HUDEP-2 (cell line): ENCODE results near the gene FSTL5.
"Not testable (repeated sequence)": the region's sequence is repeated elsewhere in the genome, so short reads cannot be mapped to it uniquely, and the experiment has no call there.

ENCODE experiments used
- DNase-seq, 76 experiments: peaks; one replicate each; lab custom pipeline; 2025; ENCODE audit not compliant: unreplicated experiment in 76 of 76; lab: John Stamatoyannopoulos, UW

The FSTL5 gene

DNA sequence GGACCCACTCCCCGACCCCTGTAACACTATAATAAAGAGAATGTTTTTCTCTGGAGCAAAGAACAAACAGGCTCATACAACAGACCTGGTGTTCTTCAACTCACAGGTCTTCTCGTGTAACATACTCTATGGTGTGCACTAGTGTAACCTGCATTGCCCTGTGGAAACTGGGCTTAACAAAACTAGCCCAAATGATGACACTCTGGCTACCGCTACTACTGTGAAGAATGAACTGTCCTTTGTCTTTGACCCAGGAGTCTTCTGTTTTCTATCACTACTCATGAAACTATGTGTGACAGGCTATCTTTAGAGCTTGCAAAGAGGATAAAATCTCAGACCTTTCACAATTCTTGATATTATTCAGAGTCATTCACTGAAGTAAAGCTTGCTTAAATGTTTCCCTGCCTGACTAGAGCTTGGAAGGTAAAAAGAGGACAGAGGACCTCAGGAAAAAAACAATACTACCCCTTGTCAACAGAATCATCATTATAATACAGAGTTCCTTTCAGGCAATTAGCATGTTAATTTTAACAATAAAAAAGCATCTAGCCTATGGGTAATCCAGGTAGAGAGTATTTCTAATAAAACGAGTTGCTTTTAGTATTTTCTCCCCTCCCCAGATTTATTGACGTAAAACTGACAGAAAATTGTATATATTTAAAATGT, 59.2 kb downstream of the FSTL5 start:
- DNase-seq: no peak

DNA sequence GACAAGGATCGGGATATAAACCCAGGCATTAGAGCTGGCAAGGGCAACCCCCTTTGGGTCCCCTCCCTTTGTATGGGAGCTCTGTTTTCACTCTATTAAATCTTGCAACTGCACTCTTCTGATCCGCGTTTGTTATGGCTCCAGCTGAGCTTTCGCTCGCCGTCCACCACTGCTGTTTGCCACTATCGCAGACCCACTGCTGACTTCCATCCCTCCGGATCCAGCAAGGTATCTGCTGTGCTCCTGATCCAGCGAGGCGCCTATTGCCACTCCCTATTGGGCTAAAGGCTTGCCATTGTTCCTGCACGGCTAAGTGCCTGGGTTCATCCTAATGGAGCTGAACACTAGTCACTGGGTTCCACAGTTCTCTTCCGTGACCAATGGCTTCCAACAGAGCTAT, 59.9 kb downstream of the FSTL5 start:
- DNase-seq: not testable (repeated sequence)

DNA sequence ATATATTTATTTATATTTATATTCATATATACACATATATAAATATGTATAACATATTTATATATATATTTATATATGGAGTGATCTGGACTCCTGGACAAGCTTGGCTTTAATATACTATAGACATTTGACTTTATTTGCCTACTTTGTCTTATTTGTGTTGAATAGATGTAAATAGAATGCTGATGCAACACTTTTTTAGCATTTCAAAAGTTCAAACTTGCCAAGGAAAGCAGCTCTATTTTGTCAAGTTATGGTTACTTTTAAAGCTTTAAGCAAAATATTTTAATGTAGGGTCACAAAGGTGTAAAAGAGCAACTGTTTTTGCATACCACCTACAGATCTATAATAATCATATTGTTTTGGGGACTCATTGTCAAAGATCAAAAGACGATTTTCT, 61.1 kb downstream of the FSTL5 start:
- no peak for DNase-seq

DNA sequence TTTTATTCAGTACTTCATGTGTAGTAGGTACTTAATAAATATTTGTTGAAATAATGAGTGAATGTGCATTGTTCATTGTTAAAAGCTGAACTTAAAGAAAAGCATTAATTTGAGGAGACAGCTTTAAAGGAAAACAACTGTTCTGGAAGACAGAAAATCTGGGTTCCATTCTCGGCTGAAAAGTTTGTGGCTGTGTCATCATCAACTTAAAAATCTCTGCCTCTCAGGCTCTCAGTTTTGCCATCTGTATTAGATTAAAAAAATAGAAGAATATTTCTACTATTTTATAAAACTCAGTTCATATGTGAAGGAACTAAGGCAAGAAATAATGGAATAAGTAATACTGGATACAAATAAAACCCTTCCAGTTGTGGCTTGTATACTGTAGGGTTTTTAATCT, 62.5 kb downstream of the FSTL5 start:
- no peak for DNase-seq

DNA sequence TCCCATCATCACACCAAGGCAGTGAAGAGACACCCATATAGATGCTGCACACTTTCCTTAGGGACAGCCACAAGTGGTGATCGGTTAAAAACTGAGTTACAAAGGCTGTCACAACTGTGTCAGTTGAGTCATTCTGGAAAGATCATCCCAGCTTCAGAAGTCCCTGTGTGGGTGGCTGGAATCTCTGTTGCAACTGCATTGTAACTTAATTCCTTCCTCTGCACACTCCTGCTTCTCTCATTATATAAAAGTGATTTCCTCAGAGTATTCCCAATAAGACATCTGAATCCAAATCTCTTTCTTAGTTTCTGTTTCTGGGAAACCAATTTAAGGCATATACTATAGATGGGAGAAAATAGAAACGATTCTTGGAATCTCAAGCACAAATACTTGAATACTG, 88.1 kb downstream of the FSTL5 start:
- no peak for DNase-seq

DNA sequence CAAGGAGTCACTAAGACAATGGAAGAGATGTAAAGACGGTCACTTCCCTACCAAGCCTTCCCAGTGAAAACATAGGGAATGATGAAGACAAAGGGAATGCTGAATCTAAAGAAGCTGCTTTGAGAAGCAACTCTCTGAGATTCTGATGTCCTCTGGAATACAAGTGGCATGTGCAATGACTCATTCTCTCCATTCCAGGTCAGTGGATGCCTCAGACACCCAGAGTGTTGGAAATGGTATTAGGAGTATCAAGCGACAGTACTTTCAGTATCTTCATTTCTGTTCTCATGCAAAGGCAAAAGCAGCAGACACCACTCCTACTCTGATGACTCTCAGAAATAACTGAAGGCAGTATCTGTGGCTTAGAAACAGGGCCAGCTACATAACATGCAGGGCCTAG, 102.6 kb downstream of the FSTL5 start:
- DNase-seq: no peak

DNA sequence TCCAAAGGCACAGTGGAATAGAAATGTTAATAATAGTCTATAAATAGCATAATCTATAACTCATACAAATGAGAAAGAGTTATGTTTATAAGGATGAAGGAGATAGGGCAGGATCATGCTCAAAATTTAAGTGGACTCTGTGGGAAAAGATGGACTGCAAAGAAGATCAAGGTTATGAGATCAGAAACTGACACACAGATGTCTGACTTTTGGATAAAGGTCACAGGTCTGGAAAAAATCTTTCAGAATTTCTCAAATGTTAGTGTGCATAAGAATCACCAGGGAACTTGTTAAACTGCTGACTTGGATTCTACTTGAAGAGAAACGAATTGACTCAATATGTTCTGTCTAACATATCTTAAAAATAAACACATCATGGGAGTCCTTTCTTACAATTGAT, 104.1 kb downstream of the FSTL5 start:
- no peak for DNase-seq

DNA sequence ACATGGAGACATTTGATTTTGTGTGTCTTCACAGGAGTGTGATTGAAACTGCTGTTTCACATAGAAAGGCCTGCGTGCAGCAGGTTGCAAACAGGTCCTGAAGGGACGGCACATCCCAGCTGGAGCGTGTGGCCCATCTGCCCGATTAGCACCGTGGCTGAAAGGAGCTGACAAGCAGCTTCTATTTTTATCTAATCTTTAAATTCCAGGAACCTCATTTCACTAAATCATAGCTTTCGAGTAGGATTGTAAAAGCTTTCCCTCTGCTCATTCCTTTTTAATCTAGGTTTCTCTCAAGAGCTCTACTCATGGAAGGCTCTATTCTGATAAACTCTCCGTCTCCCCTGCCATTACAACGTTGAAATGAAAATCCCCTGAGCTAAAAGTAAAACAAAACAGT, 106.8 kb downstream of the FSTL5 start:
- DNase-seq: no peak

DNA sequence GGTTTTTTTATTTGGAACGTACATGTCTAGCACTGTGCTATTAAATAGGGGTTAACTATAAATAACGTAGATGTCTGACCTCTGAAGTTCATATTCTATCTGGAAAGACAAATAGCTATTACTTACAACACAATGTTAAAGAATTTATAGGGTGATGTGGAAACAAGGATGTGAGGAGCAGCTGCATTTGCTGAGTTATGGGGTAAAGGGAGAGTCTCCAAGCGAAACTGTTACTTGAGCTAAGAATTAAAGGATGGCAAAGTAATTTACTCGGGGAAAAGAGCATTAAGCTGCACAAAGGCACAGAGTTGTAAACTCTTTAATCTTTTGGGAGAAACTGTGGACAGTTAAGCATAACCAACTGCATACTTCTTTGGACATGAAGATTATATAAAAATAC, 117.7 kb downstream of the FSTL5 start:
- no peak for DNase-seq

DNA sequence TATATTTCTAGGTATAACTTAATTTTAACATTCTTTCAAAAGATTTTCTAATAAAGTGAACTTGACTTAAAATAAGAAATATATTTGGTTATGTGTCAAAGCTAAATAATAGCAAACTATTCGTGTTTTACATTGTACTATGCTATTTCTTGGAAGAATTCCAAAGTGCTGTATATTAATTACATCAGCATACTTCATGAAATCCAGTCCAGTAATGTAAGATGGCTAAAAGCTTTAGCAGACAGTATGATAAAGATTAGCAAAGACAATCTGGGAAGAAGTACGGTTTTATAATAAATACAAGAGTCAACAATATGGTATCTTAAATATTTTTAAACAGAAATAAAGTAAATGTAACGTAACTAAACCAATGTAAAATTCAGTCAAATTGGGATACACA, 125.7 kb downstream of the FSTL5 start:
- DNase-seq: no peak

DNA sequence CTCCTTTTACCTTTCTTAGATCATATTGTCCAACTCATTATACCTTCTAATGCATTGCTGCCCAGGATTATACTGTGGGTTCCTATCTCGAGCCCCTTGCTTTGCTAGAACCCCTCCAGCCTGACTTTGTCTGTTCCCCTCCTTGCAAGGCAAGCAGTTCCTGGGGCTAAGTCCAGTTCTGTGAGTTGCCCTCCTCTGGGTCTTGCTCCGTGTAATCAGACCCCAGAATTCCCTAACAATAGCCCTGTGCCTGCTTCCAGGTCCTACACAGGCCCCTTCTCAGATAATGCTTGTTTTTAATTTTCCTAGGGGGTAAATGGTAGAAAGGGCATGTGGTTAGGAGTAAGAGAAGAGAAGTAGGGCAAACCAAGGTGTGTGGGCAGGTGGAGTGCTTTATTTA, 145.9 kb downstream of the FSTL5 start:
- no peak for DNase-seq

DNA sequence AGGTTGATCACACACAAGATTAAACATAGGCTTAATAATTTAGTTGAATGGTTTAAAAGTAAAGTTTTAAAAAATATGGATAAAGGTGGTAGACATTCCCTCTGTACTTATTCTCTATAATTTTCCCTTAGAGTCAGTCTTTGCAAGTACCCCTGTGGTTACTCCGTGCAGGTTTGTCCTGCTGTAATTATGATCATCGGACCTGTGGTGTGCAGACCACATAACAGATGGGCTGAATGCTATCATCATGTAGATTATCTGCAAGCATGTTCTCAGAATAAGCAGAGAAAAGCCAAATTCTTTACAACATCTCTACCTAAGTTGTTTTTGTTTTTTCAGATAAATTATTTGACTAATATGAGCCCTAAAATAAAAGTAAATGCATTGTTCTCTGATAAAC, 146.8 kb downstream of the FSTL5 start:
- no peak for DNase-seq

DNA sequence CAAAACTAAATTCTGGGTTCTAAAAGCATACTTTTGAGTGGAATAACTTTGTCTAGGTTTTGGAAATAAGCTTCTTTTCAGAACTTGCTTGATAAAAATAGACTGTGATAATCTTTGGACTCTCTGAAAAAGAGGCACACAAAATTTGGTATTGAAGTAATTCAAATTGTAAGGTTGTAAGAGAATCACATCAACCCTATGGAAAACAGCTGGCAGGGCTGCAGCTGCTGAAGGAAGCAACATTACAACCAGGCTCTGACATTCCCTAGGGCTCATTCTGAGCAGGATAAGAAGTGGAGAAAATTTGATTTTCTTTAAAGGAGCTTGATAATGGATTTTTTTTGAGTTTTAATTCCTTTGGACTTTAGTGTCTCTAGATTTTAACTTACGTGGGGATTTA, 147.6 kb downstream of the FSTL5 start:
- DNase-seq: no peak

DNA sequence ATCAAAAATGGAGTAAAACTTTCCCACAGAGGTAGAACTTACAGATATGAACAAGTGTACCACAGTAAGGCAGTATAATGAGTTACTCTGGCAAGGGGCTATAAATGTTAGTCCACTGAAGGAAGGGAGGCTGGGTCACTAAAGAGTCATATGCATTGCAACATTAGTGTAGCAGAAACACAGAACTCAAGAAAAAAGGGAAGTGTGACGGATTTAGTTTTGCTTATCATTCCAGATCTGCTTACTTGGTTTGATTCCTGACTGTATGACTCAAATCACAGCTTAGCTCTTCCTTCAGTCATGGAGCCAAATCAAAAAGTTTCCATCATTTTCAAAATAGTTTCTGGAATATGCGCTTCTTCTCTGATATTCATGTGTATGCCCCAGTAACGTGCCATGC, 148.7 kb downstream of the FSTL5 start:
- DNase-seq: no peak

DNA sequence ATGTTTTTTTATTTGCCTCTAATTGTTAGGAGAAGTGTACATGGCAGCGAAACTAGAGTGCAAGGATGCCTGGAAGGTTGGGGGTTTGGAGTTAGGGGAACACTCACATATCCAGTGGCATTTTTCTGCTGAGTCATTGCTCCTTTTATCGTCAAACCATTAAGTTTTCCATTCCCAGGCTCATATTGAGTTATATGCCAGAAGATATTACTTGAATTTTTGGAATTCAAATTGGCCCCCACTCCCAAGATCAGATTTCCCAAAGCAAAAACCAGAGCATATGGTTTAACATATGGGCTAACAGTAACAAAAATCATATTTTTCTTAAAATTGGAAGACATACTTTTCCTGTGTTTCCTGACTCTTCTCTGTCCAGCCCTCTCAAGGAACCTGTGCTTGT, 152.7 kb downstream of the FSTL5 start:
- DNase-seq: no peak

DNA sequence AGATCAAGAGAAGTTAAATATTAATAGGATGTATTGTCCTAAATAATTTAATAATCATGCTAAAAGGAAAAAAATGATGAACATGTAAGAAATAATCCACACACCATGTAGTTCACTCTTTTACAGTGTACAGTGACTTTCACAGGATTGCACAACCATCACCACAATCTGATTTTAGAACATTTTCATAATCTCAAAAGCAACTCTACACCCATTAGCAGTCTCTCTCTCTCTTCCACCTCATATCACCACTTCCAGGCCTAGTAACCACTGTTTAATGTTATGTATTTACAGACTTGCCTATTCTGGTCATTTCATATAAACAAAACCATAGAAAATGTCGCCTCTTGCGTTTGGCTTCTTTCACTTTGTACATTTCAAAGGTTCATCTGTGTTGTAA, 153.4 kb downstream of the FSTL5 start:
- DNase-seq: no peak

DNA sequence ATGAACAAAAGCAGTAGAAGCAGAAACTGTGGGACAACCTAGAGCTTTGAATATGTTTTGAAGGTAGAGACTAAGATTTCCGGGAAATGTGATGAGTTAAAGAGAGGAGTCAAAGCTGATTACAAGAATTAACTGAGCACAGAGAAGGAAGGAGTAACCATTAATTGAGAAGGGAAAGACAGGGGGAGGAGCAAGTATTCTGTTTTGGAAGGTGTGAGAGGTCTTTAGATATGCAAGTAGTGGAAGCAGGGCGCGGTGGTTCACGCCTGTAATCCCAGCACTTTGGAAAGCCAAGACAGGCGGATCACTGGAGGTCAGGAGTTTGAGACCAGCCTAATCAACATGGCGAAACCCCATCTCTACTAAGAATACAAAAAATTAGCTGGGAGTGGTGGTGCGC, 171.5 kb downstream of the FSTL5 start:
- no peak for DNase-seq

DNA sequence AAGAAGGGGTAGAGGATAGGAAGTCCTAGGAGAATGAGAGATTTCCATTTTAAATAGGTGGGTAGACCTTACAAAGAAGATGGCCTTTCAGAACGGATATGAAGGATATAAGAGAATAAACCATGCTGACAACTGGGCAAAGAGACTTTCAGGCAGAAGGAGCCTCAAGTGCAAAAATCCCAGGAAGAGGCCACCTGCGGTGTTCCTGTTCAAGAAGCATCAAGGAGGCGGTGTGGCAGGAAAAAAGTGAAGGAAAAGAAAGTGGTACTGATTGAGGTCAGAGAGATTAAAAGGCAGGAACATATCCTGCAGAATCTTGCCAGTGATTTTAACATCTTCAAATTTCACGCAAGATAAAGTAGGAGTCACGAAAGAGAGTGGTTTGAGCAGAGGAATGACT, 172.0 kb downstream of the FSTL5 start:
- no peak for DNase-seq

DNA sequence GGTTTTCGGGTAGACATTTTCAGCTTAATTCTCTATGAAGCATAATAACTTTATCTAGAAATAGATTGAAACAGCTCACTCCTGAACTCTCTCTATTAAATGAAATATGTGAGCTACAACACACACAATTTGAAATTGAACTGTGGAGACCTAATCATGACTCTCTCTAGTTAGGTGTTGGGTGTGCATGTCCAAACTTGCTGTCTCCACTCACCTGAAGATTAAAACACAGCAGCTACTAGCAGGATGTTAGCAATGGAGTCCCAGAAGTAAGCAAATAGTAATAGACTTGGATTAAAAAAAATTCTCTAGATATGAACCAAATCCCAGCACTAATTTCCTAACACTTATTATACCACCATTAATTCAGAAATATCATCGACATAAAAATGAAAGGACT, 173.1 kb downstream of the FSTL5 start:
- no peak for DNase-seq

DNA sequence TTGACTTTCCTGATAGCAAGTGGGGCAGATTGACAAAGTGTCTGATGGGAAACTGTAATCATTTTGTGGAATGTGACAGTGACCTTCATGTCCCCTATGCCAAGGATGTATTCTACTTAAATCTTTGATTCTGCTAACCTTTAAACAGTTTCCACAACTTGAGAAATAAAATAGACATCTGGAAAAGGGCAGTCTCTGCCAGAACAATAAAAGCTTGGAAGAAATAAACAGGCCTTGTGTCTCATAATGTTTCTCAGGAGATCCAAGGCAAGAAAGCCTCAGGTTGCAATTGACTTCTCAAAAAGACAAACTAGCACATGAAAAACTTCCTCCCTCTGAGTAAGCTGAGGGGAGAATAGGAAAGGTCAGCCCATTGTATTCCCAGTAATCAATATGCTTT, 174.9 kb downstream of the FSTL5 start:
- no peak for DNase-seq

DNA sequence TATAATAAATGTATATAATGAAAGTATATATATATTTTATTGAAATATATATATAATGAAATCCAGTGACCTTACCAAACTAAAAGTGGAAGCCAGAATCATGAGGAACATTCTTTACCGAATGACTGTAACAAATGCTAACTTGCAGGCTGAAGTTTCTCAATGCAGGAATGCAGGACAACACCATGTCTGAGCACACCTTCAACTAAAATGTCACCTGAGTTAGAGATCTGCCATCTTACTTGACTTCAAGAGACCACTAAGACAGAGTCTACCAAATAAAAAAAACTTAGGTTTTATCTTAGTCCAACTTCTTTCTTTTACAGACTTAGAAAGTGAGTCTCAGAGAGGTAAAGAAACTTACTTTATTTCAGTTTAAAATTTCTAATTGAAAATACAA, 176.2 kb downstream of the FSTL5 start:
- no peak for DNase-seq

DNA sequence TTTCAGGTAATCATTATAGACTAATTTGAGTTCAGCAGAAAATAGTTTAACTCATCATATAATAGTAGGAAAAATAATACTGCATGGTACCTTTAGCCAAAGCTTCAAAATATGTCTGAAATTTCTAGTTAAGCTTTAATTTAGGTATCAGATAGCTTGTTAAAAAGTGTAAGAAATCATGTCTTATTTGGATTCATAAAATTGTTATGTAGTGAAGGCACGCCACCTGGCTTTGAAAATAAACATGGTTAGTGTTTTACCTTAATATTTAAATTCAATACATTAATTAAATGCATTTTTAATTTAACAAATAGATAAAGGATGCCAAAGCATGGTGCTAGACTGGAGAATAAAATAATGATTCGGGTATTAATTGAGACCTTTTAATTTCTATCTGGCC, 211.4 kb downstream of the FSTL5 start:
- no peak for DNase-seq

DNA sequence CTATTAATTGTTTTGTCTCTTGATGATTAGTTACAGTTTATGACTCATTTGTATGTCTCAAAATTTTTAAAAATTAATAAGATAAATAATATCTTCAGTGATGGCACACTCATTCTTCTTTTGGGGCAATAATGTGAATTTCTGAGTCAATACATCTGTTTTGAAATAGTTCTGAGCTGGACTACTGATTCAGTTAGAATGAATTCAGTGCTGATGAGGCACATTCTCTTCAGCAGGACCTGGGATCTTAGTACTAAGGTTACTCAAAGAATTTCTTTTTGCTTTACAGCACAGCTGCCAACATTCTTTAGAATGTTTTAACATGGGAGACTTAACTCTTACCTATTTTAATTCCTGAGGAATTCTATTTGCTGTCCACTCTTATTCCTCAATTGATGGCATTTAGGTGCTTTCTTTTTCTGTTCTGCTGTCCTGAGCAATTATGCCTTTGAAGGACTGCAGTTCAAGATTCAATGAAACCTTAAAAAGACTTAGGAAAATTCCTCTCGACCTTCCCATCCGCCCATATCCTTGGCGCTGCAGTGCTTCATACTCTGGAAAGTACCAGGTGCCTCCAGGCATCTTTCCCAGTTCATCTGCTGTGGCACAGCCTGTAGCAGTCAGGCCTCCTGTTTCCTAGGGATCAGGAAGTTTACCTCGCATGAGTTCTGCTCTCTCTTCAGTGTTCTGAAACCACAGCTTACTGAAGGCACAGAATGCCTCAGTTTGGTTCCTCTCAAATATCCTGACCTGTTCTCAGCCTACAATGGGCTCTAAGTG, 213.7 kb downstream of the FSTL5 start:
- DNase-seq: no peak
